PC-3 (cell line): Measurements from ENCODE around the gene OR2A5. TPM values are rescaled to one million over a fixed set of nuclear protein-coding genes. Genes with fewer than 3 reads are reported as not detected.
A peak's percentile ranks its signal among the peaks of the same experiment; 100 is the strongest.

Experiments used
- ATAC-seq: fragments of 200-7000 bp; cut with Tn5 transposase; 2 replicates; pipeline ENCODE4 v1.9.1; 2020; ENCODE audit warnings: mild to moderate bottlenecking, moderate library complexity
- BruUV-seq: library from RNA; stranded (reverse); fragments of 400-500 nt; replicated peaks from 2 replicates; lab custom pipeline; 2021; lab: Mats Ljungman, UMichigan
- CTCF ChIA-PET: fragments of 300-600 bp; sonication (Branson Sonifier 250); formaldehyde crosslinking; loops from one replicate; lab custom pipeline; 2022; ENCODE audit warnings: antibody characterized with exemption; lab: Charles Lee
- POLR2A ChIA-PET: fragments of 300-600 bp; sonication (Branson Sonifier 250); formaldehyde crosslinking; loops from one replicate; lab custom pipeline; 2022; ENCODE audit warnings: antibody characterized with exemption; ENCODE audit not compliant: unreplicated experiment; lab: Charles Lee
- DNase-seq: peaks from one replicate; pipeline ENCODE4 v3.0.0-alpha.2; 2015
- H2AFZ ChIP-seq: fragments of 300-600 bp; sonication (generic); 2 replicates; pipeline ENCODE4 v1.6.0; 2016; ENCODE audit warnings: antibody characterized with exemption, low read length
- H3F3A ChIP-seq: fragments of 300-600 bp; sonication (generic); one replicate; pipeline ENCODE4 v1.6.0; 2017; ENCODE audit warnings: antibody characterized with exemption, low read length, control low read depth, mild to moderate bottlenecking; ENCODE audit not compliant: unreplicated experiment
- H3K27ac ChIP-seq: fragments of 300-600 bp; sonication (generic); 2 replicates; pipeline ENCODE4 v1.5.1; 2016; ENCODE audit warnings: mild to moderate bottlenecking, low read length
- H3K27me3 ChIP-seq: fragments of 300-600 bp; sonication (generic); 2 replicates; pipeline ENCODE4 v1.6.1; 2016; ENCODE audit warnings: low read length, mixed read lengths
- H3K36me3 ChIP-seq: fragments of 300-600 bp; sonication (generic); 2 replicates; pipeline ENCODE4 v1.6.1; 2016; ENCODE audit warnings: low read depth, mixed run types, low read length, mixed read lengths
- H3K4me1 ChIP-seq: fragments of 300-600 bp; sonication (generic); 2 replicates; pipeline ENCODE4 v1.5.1; 2016; ENCODE audit warnings: low read length; ENCODE audit not compliant: insufficient read depth
- H3K4me2 ChIP-seq: fragments of 300-600 bp; sonication (generic); 2 replicates; pipeline ENCODE4 v1.6.0; 2016; ENCODE audit warnings: low read length
- H3K4me3 ChIP-seq: fragments of 300-600 bp; sonication (generic); 2 replicates; pipeline ENCODE4 v1.5.1; 2016; ENCODE audit warnings: mild to moderate bottlenecking, low read length, mixed read lengths
- H3K79me2 ChIP-seq: fragments of 300-600 bp; sonication (generic); 2 replicates; pipeline ENCODE4 v1.6.1; 2017; ENCODE audit warnings: low read length, mixed read lengths
- H3K9ac ChIP-seq: fragments of 300-600 bp; sonication (generic); 2 replicates; pipeline ENCODE4 v1.6.0; 2016; ENCODE audit warnings: mild to moderate bottlenecking, low read length
- H3K9me2 ChIP-seq: fragments of 300-600 bp; sonication (generic); replicated peaks from 2 replicates; pipeline ENCODE4 v1.6.1; 2016; ENCODE audit warnings: mixed run types, low read length, mixed read lengths
- H3K9me3 ChIP-seq: fragments of 300-600 bp; sonication (generic); 2 replicates; pipeline ENCODE4 v1.6.1; 2016; ENCODE audit warnings: low read length, mixed read lengths
- H4K20me1 ChIP-seq: fragments of 300-600 bp; sonication (generic); 2 replicates; pipeline ENCODE4 v1.6.1; 2016; ENCODE audit warnings: low read length, mixed read lengths
- EZH2 ChIP-seq: fragments of 300-600 bp; sonication (generic); IDR thresholded peaks from one replicate; pipeline ENCODE4 v1.6.1; 2017; ENCODE audit warnings: antibody characterized with exemption, mild to moderate bottlenecking, low read length; ENCODE audit not compliant: unreplicated experiment
- EZH2phosphoT487 ChIP-seq: fragments of 300-600 bp; sonication (generic); IDR thresholded peaks from 2 replicates; pipeline ENCODE4 v1.6.1; 2018; ENCODE audit warnings: mild to moderate bottlenecking, antibody characterized with exemption, low read length, borderline replicate concordance
- intact Hi-C: fragments of 100-400 bp; cut with micrococcal nuclease; formaldehyde crosslinking; loops from 2 replicates; pipeline ENCODE4 v1.9.0; 2023
- total RNA-seq: library from RNA; depleted of rRNA; stranded (reverse); fragments of >200 nt; gene quantifications from 2 replicates; pipeline ENCODE4 v1.2.3, GENCODE V29; 2014
- TF ChIP-seq, protein P1 (sequence below): fragments of 300-600 bp; sonication (generic); conservative IDR thresholded peaks from 2 replicates; pipeline ENCODE4 v1.5.1; 2017; ENCODE audit warnings: antibody characterized with exemption, low read depth, mild to moderate bottlenecking, low read length

Gene OR2A5
- total RNA-seq, 1 experiment from 2014 or later = not detected

GRCh38 chr7:144069953-144070352, 21.2 kb downstream of the OR2A5 start:
- Histone ChIP-seq H2AFZ (no peak overlapping the region), H3K4me3 (no peak overlapping the region), H4K20me1 (no peaks in the 10 kb centered on the region), H3K4me1 (no peaks in the 10 kb centered on the region; the same call in 1 of the 2 replicates), H3K9me2 (no peaks in the 10 kb centered on the region), H3K79me2 (no peaks in the 10 kb centered on the region), H3K27ac (no peak overlapping the region), H3K4me2 (no peak overlapping the region), H3K9me3 (no peaks in the 10 kb centered on the region), H3K27me3 (peaks cover 12% of the 10 kb centered on the region), H3F3A (no peaks in the 10 kb centered on the region), H3K9ac (no peak overlapping the region), H3K36me3 (no peaks in the 10 kb centered on the region)
- TF ChIP-seq, protein P1, sequence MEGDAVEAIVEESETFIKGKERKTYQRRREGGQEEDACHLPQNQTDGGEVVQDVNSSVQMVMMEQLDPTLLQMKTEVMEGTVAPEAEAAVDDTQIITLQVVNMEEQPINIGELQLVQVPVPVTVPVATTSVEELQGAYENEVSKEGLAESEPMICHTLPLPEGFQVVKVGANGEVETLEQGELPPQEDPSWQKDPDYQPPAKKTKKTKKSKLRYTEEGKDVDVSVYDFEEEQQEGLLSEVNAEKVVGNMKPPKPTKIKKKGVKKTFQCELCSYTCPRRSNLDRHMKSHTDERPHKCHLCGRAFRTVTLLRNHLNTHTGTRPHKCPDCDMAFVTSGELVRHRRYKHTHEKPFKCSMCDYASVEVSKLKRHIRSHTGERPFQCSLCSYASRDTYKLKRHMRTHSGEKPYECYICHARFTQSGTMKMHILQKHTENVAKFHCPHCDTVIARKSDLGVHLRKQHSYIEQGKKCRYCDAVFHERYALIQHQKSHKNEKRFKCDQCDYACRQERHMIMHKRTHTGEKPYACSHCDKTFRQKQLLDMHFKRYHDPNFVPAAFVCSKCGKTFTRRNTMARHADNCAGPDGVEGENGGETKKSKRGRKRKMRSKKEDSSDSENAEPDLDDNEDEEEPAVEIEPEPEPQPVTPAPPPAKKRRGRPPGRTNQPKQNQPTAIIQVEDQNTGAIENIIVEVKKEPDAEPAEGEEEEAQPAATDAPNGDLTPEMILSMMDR = no peak
- TF ChIP-seq EZH2phosphoT487 (no peak), EZH2 (no peak)
- no TSS peak for BruUV-seq
- ATAC-seq = no peak
- intact Hi-C loops = loop anchor here (5.0 kb wide), 1 partner anchor 38 kb away; no protein-coding TSS in a partner anchor
- no peak for DNase-seq
- CTCF ChIA-PET = interaction anchor here (0.6 kb wide), 1 partner anchor 58 kb away, joined by 5 read pairs; no protein-coding TSS in a partner anchor
- POLR2A ChIA-PET = no interaction called here

- TF ChIP-seq, protein P1 = peak; percentile 31; the same call in 1 of the 2 replicates
- TF ChIP-seq EZH2 = no peak
- Histone ChIP-seq H3K9me2 (no peaks in the 10 kb centered on the region), H3K79me2 (no peaks in the 10 kb centered on the region), H3F3A (no peaks in the 10 kb centered on the region), H3K9ac (no peak overlapping the region), H3K36me3 (no peaks in the 10 kb centered on the region), H3K4me2 (no peak overlapping the region), H3K4me1 (no peaks in the 10 kb centered on the region), H3K4me3 (no peak overlapping the region), H2AFZ (no peak overlapping the region), H3K27me3 (peaks cover 10% of the 10 kb centered on the region), H3K9me3 (no peaks in the 10 kb centered on the region), H3K27ac (no peak overlapping the region), H4K20me1 (no peaks in the 10 kb centered on the region)
- DNase-seq = no peak
- intact Hi-C loops = no loop called here
- ATAC-seq = no peak
- BruUV-seq = no TSS peak
- ChIA-PET CTCF (no interaction called here), POLR2A (no interaction called here)
These were observed 25.6 kb downstream of the OR2A5 start for GRCh38 chr7:144074374-144074773.

DNA sequence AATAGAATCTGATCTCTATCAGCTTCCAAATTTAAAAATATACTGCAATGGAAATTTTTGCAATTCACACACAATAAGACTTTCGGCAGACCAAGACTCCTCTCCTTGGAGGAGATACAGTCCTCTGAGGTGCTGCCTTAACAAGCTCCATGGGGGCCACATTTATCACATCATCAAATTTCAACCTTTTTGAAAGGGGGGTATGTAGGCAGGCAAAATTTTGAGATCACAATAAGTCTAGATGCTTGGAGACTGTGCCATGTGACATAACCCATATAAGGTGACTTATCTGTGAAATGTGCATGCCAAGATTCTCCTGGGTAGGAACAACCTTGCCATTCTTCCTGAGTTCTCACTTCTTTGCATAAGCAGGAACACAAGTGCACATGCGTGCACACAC, 37.2 kb downstream of the OR2A5 start, which contains the start of gene OR2A12:
TSS of gene OR2A12 (plus strand) at position 301 of the 400 bp plus-strand sequence. CDS start 8,830 bp downstream, outside the sequence.
- no peaks in the 10 kb centered on the region for H3K79me2 ChIP-seq
- no peak for ATAC-seq
- no peak within 1 kb of the TSS for H3K4me3 ChIP-seq
- no peak within 1 kb of the TSS for H3K27ac ChIP-seq
- H3K4me1 ChIP-seq = no peaks in the 10 kb centered on the region
- intact Hi-C loops = no loop called here
- POLR2A ChIA-PET = no interaction called here
- no peaks in the 10 kb centered on the region for H3K9me3 ChIP-seq
- H4K20me1 ChIP-seq = no peaks in the 10 kb centered on the region
- CTCF ChIA-PET = no interaction called here
- H3K27me3 ChIP-seq = no peaks in the 10 kb centered on the region
- H3K4me2 ChIP-seq = no peak within 1 kb of the TSS
- no peaks in the 10 kb centered on the region for H3F3A ChIP-seq
- no TSS peak for BruUV-seq
- H3K9ac ChIP-seq = no peak within 1 kb of the TSS
- H2AFZ ChIP-seq = no peak within 1 kb of the TSS
- TF ChIP-seq, protein P1 = no peak
- no peak for TF ChIP-seq EZH2phosphoT487
- TF ChIP-seq EZH2 = no peak
- no peaks in the 10 kb centered on the region for H3K9me2 ChIP-seq
- H3K36me3 ChIP-seq = no peaks in the 10 kb centered on the region
- DNase-seq = no peak
